K562 (cell line): ENCODE data around the gene PCBP2. TPM values are rescaled to one million over a fixed set of nuclear protein-coding genes. Genes with fewer than 3 reads are reported as not detected.

ENCODE experiments used
- ARID2 ChIP-seq: fragments of 450-650 bp; IDR thresholded peaks from 2 replicates; pipeline ENCODE4 v1.6.1; 2017; ENCODE audit warnings: antibody characterized with exemption, mild to moderate bottlenecking
- CHD4 ChIP-seq: fragments of 200-600 bp; sonication (generic); IDR thresholded peaks from 3 replicates; pipeline ENCODE4 v1.6.1; 2012; ENCODE audit warnings: low read depth, mild to moderate bottlenecking, mixed read lengths, low read length, inconsistent platforms; ENCODE audit not compliant: insufficient read depth, insufficient replicate concordance, poor library complexity, severe bottlenecking
- COPS2 ChIP-seq: fragments of 450-650 bp; conservative IDR thresholded peaks from 2 replicates; pipeline ENCODE4 v1.6.1; 2016; ENCODE audit warnings: mild to moderate bottlenecking, moderate library complexity
- EP400 ChIP-seq: fragments of 450-650 bp; IDR thresholded peaks from 2 replicates; pipeline ENCODE4 v1.6.1; 2017; ENCODE audit warnings: antibody characterized with exemption, mild to moderate bottlenecking, moderate library complexity
- ETS1 ChIP-seq: conservative IDR thresholded peaks from 2 replicates; pipeline ENCODE4 v1.6.1; 2011; ENCODE audit warnings: low read depth, mild to moderate bottlenecking, low read length; ENCODE audit not compliant: control insufficient read depth
- FIP1L1 ChIP-seq: fragments of 200-400 bp; formaldehyde crosslinking; IDR thresholded peaks from 2 replicates; pipeline ENCODE4 v1.6.1; 2018; ENCODE audit warnings: mild to moderate bottlenecking, low read depth, low read length; ENCODE audit not compliant: poor library complexity, severe bottlenecking
- GABPB2 ChIP-seq: fragments of 250-450 bp; sonication (Bioruptor Pico); conservative IDR thresholded peaks from 2 replicates; pipeline ENCODE4 v1.5.1; 2021; ENCODE audit warnings: mild to moderate bottlenecking
- NCOA1 ChIP-seq: fragments of 450-650 bp; IDR thresholded peaks from 2 replicates; pipeline ENCODE4 v1.6.1; 2016; ENCODE audit warnings: low read depth
- NR2C2 ChIP-seq, 2 experiments: fragments of 200-800 bp in 1 of 2; sonication (Bioruptor generic) in 1 of 2; sonication (generic) in 1 of 2; formaldehyde crosslinking in 1 of 2; IDR thresholded peaks; 2 replicates each; pipeline versions ENCODE4 v1.6.1 to v1.8.0; 2016 to 2022; ENCODE audit warnings: mild to moderate bottlenecking in 1 of 2, missing compliant biosample characterization in 1 of 2, missing genetic modification characterization in 1 of 2, missing genetic modification reagents in 1 of 2
- NRF1 ChIP-seq, 2 experiments: fragments of 450-650 bp; IDR thresholded peaks in 1 of 2; conservative IDR thresholded peaks in 1 of 2; 2 replicates each; pipeline ENCODE4 v1.6.1; 2014; ENCODE audit warnings: mild to moderate bottlenecking in 2 of 2
- SAFB2 ChIP-seq: fragments of 200-400 bp; formaldehyde crosslinking; IDR thresholded peaks from 2 replicates; pipeline ENCODE4 v1.6.1; 2018; ENCODE audit warnings: borderline replicate concordance, low read length, low read depth, moderate library complexity; ENCODE audit not compliant: severe bottlenecking
- TCF3 ChIP-seq: sonication (generic); formaldehyde crosslinking; IDR thresholded peaks from 2 replicates; pipeline ENCODE4 v1.4.0; 2020; ENCODE audit warnings: mild to moderate bottlenecking, missing genetic modification reagents
- TEAD1 ChIP-seq, 2 experiments: fragments of 450-650 bp in 1 of 2; sonication (generic) in 1 of 2; formaldehyde crosslinking; IDR thresholded peaks; 2 replicates each; pipeline versions ENCODE4 v1.4.0 to v1.8.0; 2020 to 2022; ENCODE audit warnings: mild to moderate bottlenecking in 2 of 2, missing genetic modification reagents in 1 of 2
- ZBTB7A ChIP-seq: IDR thresholded peaks from 2 replicates; pipeline ENCODE4 v1.6.1; 2011; ENCODE audit warnings: low read depth, mild to moderate bottlenecking, low read length, moderate library complexity, borderline replicate concordance; ENCODE audit not compliant: control insufficient read depth
- ZNF165 ChIP-seq: fragments of 250-450 bp; sonication (Bioruptor Pico); IDR thresholded peaks from 2 replicates; pipeline ENCODE4 v1.4.0; 2020; ENCODE audit warnings: borderline replicate concordance
- ZNF318 ChIP-seq, 2 experiments: fragments of 450-650 bp; IDR thresholded peaks; 2 replicates each; pipeline ENCODE4 v1.6.1; 2016; ENCODE audit warnings: mild to moderate bottlenecking in 2 of 2, borderline replicate concordance in 1 of 2, low read depth in 1 of 2, moderate library complexity in 1 of 2
- ZNF644 ChIP-seq: fragments of 200-800 bp; sonication (Bioruptor generic); IDR thresholded peaks from 2 replicates; pipeline ENCODE4 v1.6.1; 2016; ENCODE audit warnings: low read depth, missing genetic modification characterization, missing compliant biosample characterization
- polyA plus RNA-seq, 8 experiments: library from polyadenylated mRNA; depleted of rRNA in 4 of 8; stranded (reverse) in 5 of 8; unstranded in 3 of 8; fragments of >200 nt; fragmentation: Nextera tagmentation in 2 of 8; fragmentation: Illumina TruSeq in 1 of 8; extraction: Ambion mirVana in 2 of 8; extraction: Trizol in 1 of 8; gene quantifications; 2 replicates each; pipeline versions ENCODE4 v1.2.1 to v1.2.3, GENCODE V29; 2011 to 2014; ENCODE audit warnings: inconsistent platforms in 1 of 8, missing spikeins in 1 of 8
- total RNA-seq, 7 experiments: library from RNA; depleted of rRNA in 6 of 7; stranded (reverse); fragments of >200 nt in 6 of 7; fragmentation: Illumina TruSeq in 2 of 7; extraction: Trizol in 2 of 7; gene quantifications; 2 replicates each; pipeline versions ENCODE4 v1.2.1 to v1.2.3, GENCODE V29; 2011 to 2021; ENCODE audit warnings: low replicate concordance in 1 of 7

The PCBP2 gene
- total and polyA plus RNA-seq, 9 of the 15 experiments (the other 6 are each of a cell fraction or from before 2014, with no cell fraction given) = 137 to 831 (median 328) TPM

GRCh38 chr12:53492830-53493609, 41.1 kb downstream of the PCBP2 start (continued):
- no peak for TF ChIP-seq FIP1L1
- TF ChIP-seq ZNF644 (tag) = no peak
- no peak for TF ChIP-seq TEAD1 (CRISPR knock-in tag; IDR thresholded peaks at IDR 0.05)
- TF ChIP-seq COPS2 = no peak
- TF ChIP-seq CHD4 = no peak
- 0 out of 2 replicates have a peak, but pooled peaks have one; percentile 32 for TF ChIP-seq ARID2
- TF ChIP-seq GABPB2 (CRISPR knock-in tag) = no peak
- peak; percentile 37; the same call in 1 of the 2 replicates for TF ChIP-seq EP400
- 0 out of 2 replicates have a peak, but pooled peaks have one; percentile 45 for TF ChIP-seq ETS1
- TF ChIP-seq NR2C2 (CRISPR knock-in tag; IDR thresholded peaks at IDR 0.05) = no peak
- TF ChIP-seq NR2C2 (tag; IDR thresholded peaks at IDR 0.05) = peak; percentile 48
- TF ChIP-seq SAFB2 = no peak
- peak; percentile 89; the same call in 1 of the 2 replicates for TF ChIP-seq ZBTB7A
- TF ChIP-seq TCF3 (CRISPR knock-in tag) = no peak
- TF ChIP-seq NRF1 (conservative IDR thresholded peaks at IDR 0.05 in 1 of 2, IDR thresholded peaks at IDR 0.05 in 1 of 2) = peak; percentile 61 to 64
- no peak for TF ChIP-seq ZNF318 (IDR thresholded peaks at IDR 0.05; ENCODE audit: borderline replicate concordance in 1 of 2, low read depth in 1 of 2)
- no peak for TF ChIP-seq ZNF165 (CRISPR knock-in tag)
- TF ChIP-seq NCOA1 = no peak
